Mesenchymal stem cell (in vitro differentiated cells and primary cell): ENCODE measurements around the gene RACGAP1.
"Not testable (repeated sequence)": the region's sequence is repeated elsewhere in the genome, so short reads cannot be mapped to it uniquely, and the experiment has no call there.

Experiments used
- DNase-seq: peaks from one replicate; pipeline ENCODE4 v3.0.0-alpha.2; 2013
- H2AFZ ChIP-seq: one replicate; pipeline ENCODE4 v1.6.1; 2013; ENCODE audit warnings: low read depth, mild to moderate bottlenecking, control low read depth, inconsistent platforms, low read length, moderate library complexity
- H2AK5ac ChIP-seq: 2 replicates; pipeline ENCODE4 v1.6.1; 2013; ENCODE audit warnings: low read length, moderate library complexity, mild to moderate bottlenecking, inconsistent platforms; ENCODE audit not compliant: severe bottlenecking
- H2BK120ac ChIP-seq: one replicate; pipeline ENCODE4 v1.6.1; 2013; ENCODE audit warnings: low read depth, mild to moderate bottlenecking, inconsistent platforms, low read length, moderate library complexity
- H2BK12ac ChIP-seq, 2 experiments: one replicate each; pipeline ENCODE4 v1.6.1; 2013; ENCODE audit warnings: inconsistent platforms in 2 of 2, low read length in 2 of 2, mild to moderate bottlenecking in 2 of 2, moderate library complexity in 2 of 2, control low read depth in 1 of 2
- H2BK15ac ChIP-seq: one replicate; pipeline ENCODE4 v1.6.1; 2013; ENCODE audit warnings: mild to moderate bottlenecking, low read depth, inconsistent platforms; ENCODE audit not compliant: poor library complexity, severe bottlenecking
- H2BK5ac ChIP-seq: 2 replicates; pipeline ENCODE4 v1.6.1; 2013; ENCODE audit warnings: low read depth, mild to moderate bottlenecking, low read length, control low read depth, inconsistent platforms; ENCODE audit not compliant: poor library complexity, severe bottlenecking
- H3K14ac ChIP-seq, 2 experiments: one replicate each; pipeline ENCODE4 v1.6.1; 2013; ENCODE audit warnings: inconsistent platforms in 2 of 2, low read length in 2 of 2, control low read depth in 1 of 2, mild to moderate bottlenecking in 1 of 2, moderate library complexity in 1 of 2
- H3K18ac ChIP-seq, 2 experiments: one replicate each; pipeline ENCODE4 v1.6.1; 2013; ENCODE audit warnings: inconsistent platforms in 2 of 2, low read length in 2 of 2, control low read depth in 1 of 2, low read depth in 1 of 2, mild to moderate bottlenecking in 1 of 2
- H3K23ac ChIP-seq, 2 experiments: one replicate each; pipeline ENCODE4 v1.6.1; 2013; ENCODE audit warnings: inconsistent platforms in 2 of 2, low read length in 2 of 2, mild to moderate bottlenecking in 2 of 2, moderate library complexity in 2 of 2, control low read depth in 1 of 2
- H3K27ac ChIP-seq: 2 replicates; pipeline ENCODE4 v1.5.1; 2013; ENCODE audit warnings: mild to moderate bottlenecking, moderate library complexity, low read length, control low read depth, inconsistent platforms; ENCODE audit not compliant: poor library complexity, severe bottlenecking
- H3K27me3 ChIP-seq, 2 experiments: 2 replicates each; pipeline versions ENCODE4 v1.6.1 to v1.7.0; 2013; ENCODE audit warnings: low read length in 2 of 2, mild to moderate bottlenecking in 2 of 2, moderate library complexity in 2 of 2, control low read depth in 1 of 2, inconsistent platforms in 1 of 2; ENCODE audit not compliant: control insufficient read depth in 1 of 2, insufficient read depth in 1 of 2
- H3K36me3 ChIP-seq, 2 experiments: 2 replicates each; pipeline versions ENCODE4 v1.6.1 to v1.7.0; 2013; ENCODE audit warnings: low read length in 2 of 2, control low read depth in 1 of 2, inconsistent platforms in 1 of 2, low read depth in 1 of 2, mild to moderate bottlenecking in 1 of 2; ENCODE audit not compliant: insufficient read depth in 2 of 2, control insufficient read depth in 1 of 2
- H3K4ac ChIP-seq, 2 experiments: one replicate each; pipeline ENCODE4 v1.6.1; 2013; ENCODE audit warnings: inconsistent platforms in 2 of 2, low read length in 2 of 2, mild to moderate bottlenecking in 2 of 2, moderate library complexity in 2 of 2, control low read depth in 1 of 2, low read depth in 1 of 2
- H3K4me1 ChIP-seq: 2 replicates; pipeline ENCODE4 v1.6.1; 2013; ENCODE audit warnings: low read depth, low read length, control low read depth; ENCODE audit not compliant: control insufficient read depth, insufficient read depth
- H3K4me2 ChIP-seq: 2 replicates; pipeline ENCODE4 v1.6.1; 2013; ENCODE audit warnings: low read length, mild to moderate bottlenecking, inconsistent platforms; ENCODE audit not compliant: poor library complexity, severe bottlenecking
- H3K4me3 ChIP-seq, 2 experiments: 2 replicates each; pipeline versions ENCODE4 v1.5.1 to v1.7.0; 2013; ENCODE audit warnings: low read length in 2 of 2, mild to moderate bottlenecking in 2 of 2, control low read depth in 1 of 2, low read depth in 1 of 2; ENCODE audit not compliant: insufficient read depth in 1 of 2
- H3K79me1 ChIP-seq: replicated peaks from 2 replicates; pipeline ENCODE4 v1.6.1; 2013; ENCODE audit warnings: mild to moderate bottlenecking, control low read depth, low read length, inconsistent platforms; ENCODE audit not compliant: poor library complexity, severe bottlenecking
- H3K9ac ChIP-seq: 2 replicates; pipeline ENCODE4 v1.7.0; 2013; ENCODE audit warnings: mild to moderate bottlenecking, low read length, moderate library complexity
- H3K9me3 ChIP-seq: 2 replicates; pipeline ENCODE4 v1.7.0; 2013; ENCODE audit warnings: mild to moderate bottlenecking, low read length; ENCODE audit not compliant: control insufficient read depth
- H4K8ac ChIP-seq: one replicate; pipeline ENCODE4 v1.6.1; 2013; ENCODE audit warnings: inconsistent platforms, mild to moderate bottlenecking, low read length, moderate library complexity
- H4K91ac ChIP-seq: one replicate; pipeline ENCODE4 v1.6.1; 2013; ENCODE audit warnings: mild to moderate bottlenecking, low read length, inconsistent platforms
- WGBS: methylation state at CpG from one replicate; pipeline ENCODE4 v1.1.7; 2013; ENCODE audit warnings: mixed read lengths; 5-methylcytosine and 5-hydroxymethylcytosine counted together

Gene RACGAP1

DNA sequence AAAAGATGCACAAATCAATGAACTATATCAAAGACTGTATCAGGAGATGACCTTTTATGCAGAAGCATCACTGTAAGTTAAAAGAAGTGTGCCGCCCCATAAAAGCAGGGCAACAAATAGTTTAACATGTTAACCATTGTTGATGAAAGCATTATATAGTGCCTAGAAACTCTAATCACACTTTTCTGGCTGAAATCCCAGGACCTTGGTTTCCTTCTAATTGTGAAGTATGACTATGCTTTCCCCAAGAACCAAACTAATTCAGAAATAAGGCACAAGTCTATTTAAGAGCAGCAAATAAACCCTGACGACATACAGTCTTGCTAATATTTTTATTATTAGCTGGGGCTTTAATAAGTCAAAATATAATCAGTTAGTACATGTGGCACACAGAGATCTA lies 21.7 kb downstream of the RACGAP1 start:
- H2AFZ ChIP-seq = no peak overlapping the region
- no peak overlapping the region for H3K23ac ChIP-seq
- no peak overlapping the region for H2BK15ac ChIP-seq
- H3K4me3 ChIP-seq = no peak overlapping the region
- no peak overlapping the region for H3K9ac ChIP-seq
- WGBS = no CpG with 5 or more reads among the region's 2 CpGs
- no peak overlapping the region for H3K18ac ChIP-seq
- DNase-seq = no peak
- H2AK5ac ChIP-seq = no peak overlapping the region
- H3K4ac ChIP-seq = no peak overlapping the region
- no peak overlapping the region for H3K27ac ChIP-seq
- no peak overlapping the region for H4K91ac ChIP-seq
- H3K9me3 ChIP-seq = no peaks in the 10 kb centered on the region
- peaks cover 5% of the 10 kb centered on the region for H3K4me1 ChIP-seq
- H3K14ac ChIP-seq = no peak overlapping the region
- no peak overlapping the region for H2BK12ac ChIP-seq
- H3K4me2 ChIP-seq = no peak overlapping the region
- no peak overlapping the region for H4K8ac ChIP-seq
- H3K27me3 ChIP-seq = no peaks in the 10 kb centered on the region
- no peak overlapping the region for H2BK120ac ChIP-seq
- H2BK5ac ChIP-seq = no peak overlapping the region
- H3K79me1 ChIP-seq = peaks cover 17% of the 10 kb centered on the region
- peaks cover 10 to 34% of the 10 kb centered on the region in 2 experiments for H3K36me3 ChIP-seq

- H2AK5ac ChIP-seq = no peak overlapping the region
- no peak overlapping the region for H2BK5ac ChIP-seq
- H3K4ac ChIP-seq = no peak overlapping the region
- H2AFZ ChIP-seq = no peak overlapping the region
- no peak overlapping the region for H4K91ac ChIP-seq
- peaks cover 6% of the 10 kb centered on the region for H3K79me1 ChIP-seq
- H2BK15ac ChIP-seq = no peak overlapping the region
- H2BK120ac ChIP-seq = no peak overlapping the region
- no peaks in the 10 kb centered on the region for H3K4me1 ChIP-seq
- H4K8ac ChIP-seq = no peak overlapping the region
- no peak overlapping the region for H3K4me2 ChIP-seq
- H3K23ac ChIP-seq = no peak overlapping the region
- no peaks in the 10 kb centered on the region for H3K27me3 ChIP-seq
- peaks cover 19 to 64% of the 10 kb centered on the region in 2 experiments for H3K36me3 ChIP-seq
- no peak overlapping the region for H3K27ac ChIP-seq
- WGBS = no CpG with 5 or more reads among the region's 2 CpGs
- H3K9ac ChIP-seq = no peak overlapping the region
- H3K4me3 ChIP-seq = no peak overlapping the region
- no peak overlapping the region for H3K14ac ChIP-seq
- DNase-seq = no peak
- no peak overlapping the region for H2BK12ac ChIP-seq
- H3K18ac ChIP-seq = no peak overlapping the region
- H3K9me3 ChIP-seq = no peaks in the 10 kb centered on the region
Measured at GRCh38 chr12:49998453-49998852, 26.8 kb downstream of the RACGAP1 start.

GRCh38 chr12:49990273-49990672 lies 35.0 kb downstream of the RACGAP1 start:
- Histone ChIP-seq H3K4me2 (no peak overlapping the region), H3K27ac (no peak overlapping the region), H2BK120ac (no peak overlapping the region), H3K18ac (no peak overlapping the region), H2BK15ac (no peak overlapping the region), H2BK5ac (no peak overlapping the region), H3K27me3 (no peaks in the 10 kb centered on the region), H3K36me3 (peaks cover 9 to 41% of the 10 kb centered on the region in 2 experiments), H2BK12ac (no peak overlapping the region), H4K8ac (no peak overlapping the region), H3K23ac (no peak overlapping the region), H3K79me1 (peaks cover 5% of the 10 kb centered on the region), H2AFZ (no peak overlapping the region), H4K91ac (no peak overlapping the region), H3K14ac (no peak overlapping the region), H3K9ac (no peak overlapping the region), H3K4me1 (peaks cover 4% of the 10 kb centered on the region), H3K4ac (no peak overlapping the region), H3K4me3 (no peak overlapping the region), H2AK5ac (no peak overlapping the region), H3K9me3 (no peaks in the 10 kb centered on the region)
- DNase-seq = no peak
- 100% methylated on average over 1 of the region's 4 CpGs for WGBS

- not testable (repeated sequence) for H3K4me1 ChIP-seq, H2BK5ac ChIP-seq, H3K4me2 ChIP-seq, H3K14ac ChIP-seq, H3K4me3 ChIP-seq, H3K18ac ChIP-seq, H3K79me1 ChIP-seq, H2BK15ac ChIP-seq, H2BK12ac ChIP-seq, H2BK120ac ChIP-seq, H3K4ac ChIP-seq, DNase-seq, H2AK5ac ChIP-seq, H3K27me3 ChIP-seq, H4K91ac ChIP-seq, H3K27ac ChIP-seq, H3K23ac ChIP-seq, H3K9me3 ChIP-seq, H3K9ac ChIP-seq, H4K8ac ChIP-seq, H2AFZ ChIP-seq
- H3K36me3 ChIP-seq = peaks cover 9 to 34% of the 10 kb centered on the region in 2 experiments
- WGBS = 100% methylated on average over 1 of the region's 2 CpGs
Measured at GRCh38 chr12:49989400-49989799, 35.9 kb downstream of the RACGAP1 start.
